ENCODE data around the gene CORO1A. TPM values are rescaled to one million over a fixed set of nuclear protein-coding genes. Genes with fewer than 3 reads are reported as not detected.

The CORO1A gene
- 30.8 TPM for total RNA-seq

DNA sequence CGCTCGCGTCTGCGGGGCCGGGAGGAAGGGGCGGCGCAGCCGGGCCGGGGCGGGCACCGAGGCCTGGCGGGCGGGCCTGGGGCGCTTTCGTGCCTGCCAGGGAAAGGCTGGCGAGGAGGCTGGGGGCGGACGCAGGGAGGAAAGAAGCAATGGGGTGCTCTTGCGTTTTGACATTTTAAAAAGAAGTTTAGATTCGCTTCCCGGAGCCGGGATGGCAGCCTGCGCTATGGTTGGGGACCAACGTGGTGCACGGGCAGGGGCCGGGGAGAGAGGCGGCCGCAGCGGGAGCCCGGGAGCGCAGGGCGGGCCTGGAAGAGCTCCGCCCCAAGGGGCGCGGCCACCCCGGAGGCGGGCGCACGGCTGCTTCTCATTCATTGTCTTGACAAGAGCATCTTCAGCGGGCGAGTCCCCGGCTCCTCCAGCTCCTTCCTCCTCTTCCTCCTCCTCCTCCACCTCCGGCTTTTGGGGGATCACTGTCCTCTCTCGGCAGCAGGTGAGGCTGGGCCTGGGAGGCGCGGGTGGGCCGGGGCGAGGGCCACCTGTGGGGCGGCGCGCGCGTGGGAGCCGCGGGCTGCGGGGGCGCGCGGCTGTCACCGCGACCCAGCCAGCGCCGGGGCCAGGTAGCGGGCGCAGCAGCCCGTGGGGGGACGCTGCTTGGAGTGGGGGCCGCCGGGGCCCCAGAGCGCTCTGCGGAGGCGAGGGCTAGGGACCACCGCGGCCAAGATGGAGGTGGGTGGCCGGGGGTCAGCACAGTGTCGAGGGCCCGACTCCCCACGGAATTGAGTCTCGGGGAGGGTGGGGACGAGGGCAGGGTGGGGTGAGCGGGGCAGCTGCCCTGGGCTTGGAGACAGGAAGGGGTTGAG is at the start of gene CORO1A:
TSS of gene CORO1A (plus strand) at position 370 of the 863 bp plus-strand sequence. CDS start 1,608 bp downstream, outside the sequence.

DNA sequence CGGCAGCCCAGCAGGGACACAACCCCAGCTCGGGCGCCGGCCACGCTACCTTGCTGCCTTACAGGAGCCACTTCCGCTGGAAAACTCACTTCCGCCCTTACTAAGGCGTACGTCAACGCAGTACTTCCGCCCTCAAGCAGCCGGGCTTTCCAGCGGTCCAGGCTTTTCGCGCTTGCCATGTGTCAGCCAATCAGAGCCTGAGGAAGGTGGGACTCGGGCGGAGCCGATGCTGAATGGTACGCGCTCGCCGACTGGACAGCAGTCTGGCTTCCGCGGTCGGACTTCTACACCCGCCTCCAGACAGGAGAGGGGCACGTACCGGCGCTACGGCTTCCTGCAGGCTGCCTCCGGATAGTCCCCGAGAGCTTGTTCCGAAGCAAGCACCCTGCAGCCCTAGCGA is 10.2 kb downstream of the CORO1A start, which contains the start of the genes BOLA2B and SLX1A:
TSS of gene BOLA2B (minus strand) at position 52 of the 400 bp plus-strand sequence. CDS start 71 bp downstream, outside the sequence.
TSS of gene SLX1A (plus strand) at position 261 of the 400 bp plus-strand sequence. CDS start 210 bp downstream, outside the sequence.

DNA sequence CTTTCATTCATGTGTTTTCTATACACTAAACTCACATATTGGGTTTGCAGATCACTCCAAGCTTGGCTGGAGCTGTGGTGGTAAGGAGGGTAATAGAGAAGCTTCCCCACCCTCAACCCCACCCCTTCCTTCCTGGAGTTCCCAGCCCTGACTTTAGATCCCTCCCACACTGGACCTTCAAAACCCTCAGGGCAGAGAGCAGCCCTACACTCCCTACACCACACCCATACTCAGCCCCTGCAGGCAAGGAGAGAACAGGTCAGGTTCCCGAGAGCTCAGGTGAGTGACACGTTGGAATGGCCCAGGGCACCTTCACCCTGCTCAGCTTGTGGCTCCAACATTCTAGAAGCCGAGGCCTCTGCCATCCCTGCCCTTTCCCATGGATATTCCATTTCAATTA is 15.6 kb downstream of the CORO1A start, which contains the start of gene SULT1A3:
TSS of gene SULT1A3 (plus strand) at position 207 of the 400 bp plus-strand sequence. CDS start 1,474 bp downstream, outside the sequence.

Small RNAs within 50 kb of the gene (small RNA-seq; reads per million reads assigned to genes)
- not detected for gene AC106782.4 (ENCODE audit: low replicate concordance)

Other genes with a start within 250 kb of the CORO1A start
- 54.5 TPM for gene TMEM219, start 221.5 kb upstream of the CORO1A start, total RNA-seq
- gene TAOK2, start 209.7 kb upstream of the CORO1A start, total RNA-seq: 47.5 TPM
- 19.3 TPM for gene HIRIP3, start 188.0 kb upstream of the CORO1A start, total RNA-seq
- gene INO80E, start 187.4 kb upstream of the CORO1A start, total RNA-seq: 37.4 TPM
- 1.9 TPM for gene DOC2A, start 172.6 kb upstream of the CORO1A start, total RNA-seq
- gene C16orf92, start 160.4 kb upstream of the CORO1A start, total RNA-seq: not detected
- 1.5 TPM for gene TLCD3B, start 152.3 kb upstream of the CORO1A start, total RNA-seq
- 850 TPM for gene ALDOA, start 117.8 kb upstream of the CORO1A start, total RNA-seq
- 92.4 TPM for gene PPP4C, start 107.6 kb upstream of the CORO1A start, total RNA-seq
- gene TBX6, start 91.7 kb upstream of the CORO1A start, total RNA-seq: 1.1 TPM
- gene YPEL3, start 87.4 kb upstream of the CORO1A start, total RNA-seq: 56.3 TPM
- gene GDPD3, start 70.1 kb upstream of the CORO1A start, total RNA-seq: 4.7 TPM
- gene MAPK3, start 60.4 kb upstream of the CORO1A start, total RNA-seq: 31.2 TPM
- gene BOLA2B, start 10.1 kb downstream of the CORO1A start, total RNA-seq: 11.4 TPM
- 11.6 TPM for gene SLX1A, start 10.3 kb downstream of the CORO1A start, total RNA-seq
- gene SULT1A3, start 15.7 kb downstream of the CORO1A start, total RNA-seq: 11.6 TPM
- gene NPIPB13, start 64.9 kb downstream of the CORO1A start, total RNA-seq: 4.5 TPM
- 27.7 TPM for gene CD2BP2, start 171.7 kb downstream of the CORO1A start, total RNA-seq
- 30.4 TPM for gene TBC1D10B, start 186.9 kb downstream of the CORO1A start, total RNA-seq
- gene MYL11, start 191.2 kb downstream of the CORO1A start, total RNA-seq: 1,522 TPM
- gene SEPTIN1, start 199.0 kb downstream of the CORO1A start, total RNA-seq: 0.41 TPM
- gene ZNF48, start 211.8 kb downstream of the CORO1A start, total RNA-seq: 11.4 TPM
- 12.3 TPM for gene ZNF771, start 224.0 kb downstream of the CORO1A start, total RNA-seq
- 26.9 TPM for gene DCTPP1, start 246.4 kb downstream of the CORO1A start, total RNA-seq

All from metanephros (tissue), 2 donors.